GM21737 (cell line): Measurements from ENCODE around the gene GBP7.
"Not testable (repeated sequence)": the region's sequence is repeated elsewhere in the genome, so short reads cannot be mapped to it uniquely, and the experiment has no call there.

Experiments used
- ATAC-seq: cut with Tn5 transposase; IDR thresholded peaks from one replicate; pipeline ENCODE4 v1.9.1; 2021; ENCODE audit warnings: mild to moderate bottlenecking, moderate library complexity; ENCODE audit not compliant: unreplicated experiment

The GBP7 gene, protein sequence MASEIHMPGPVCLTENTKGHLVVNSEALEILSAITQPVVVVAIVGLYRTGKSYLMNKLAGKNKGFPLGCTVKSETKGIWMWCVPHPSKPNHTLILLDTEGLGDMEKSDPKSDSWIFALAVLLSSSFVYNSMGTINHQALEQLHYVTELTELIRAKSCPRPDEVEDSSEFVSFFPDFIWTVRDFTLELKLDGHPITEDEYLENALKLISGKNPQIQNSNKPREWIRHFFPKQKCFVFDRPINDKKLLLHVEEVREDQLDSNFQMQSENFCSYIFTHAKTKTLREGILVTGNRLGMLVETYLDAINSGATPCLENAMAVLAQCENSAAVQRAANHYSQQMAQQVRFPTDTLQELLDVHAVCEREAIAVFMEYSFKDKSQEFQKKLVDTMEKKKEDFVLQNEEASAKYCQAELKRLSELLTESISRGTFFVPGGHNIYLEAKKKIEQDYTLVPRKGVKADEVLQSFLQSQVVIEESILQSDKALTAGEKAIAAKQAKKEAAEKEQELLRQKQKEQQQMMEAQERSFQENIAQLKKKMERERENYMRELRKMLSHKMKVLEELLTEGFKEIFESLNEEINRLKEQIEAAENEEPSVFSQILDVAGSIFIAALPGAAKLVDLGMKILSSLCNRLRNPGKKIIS

DNA sequence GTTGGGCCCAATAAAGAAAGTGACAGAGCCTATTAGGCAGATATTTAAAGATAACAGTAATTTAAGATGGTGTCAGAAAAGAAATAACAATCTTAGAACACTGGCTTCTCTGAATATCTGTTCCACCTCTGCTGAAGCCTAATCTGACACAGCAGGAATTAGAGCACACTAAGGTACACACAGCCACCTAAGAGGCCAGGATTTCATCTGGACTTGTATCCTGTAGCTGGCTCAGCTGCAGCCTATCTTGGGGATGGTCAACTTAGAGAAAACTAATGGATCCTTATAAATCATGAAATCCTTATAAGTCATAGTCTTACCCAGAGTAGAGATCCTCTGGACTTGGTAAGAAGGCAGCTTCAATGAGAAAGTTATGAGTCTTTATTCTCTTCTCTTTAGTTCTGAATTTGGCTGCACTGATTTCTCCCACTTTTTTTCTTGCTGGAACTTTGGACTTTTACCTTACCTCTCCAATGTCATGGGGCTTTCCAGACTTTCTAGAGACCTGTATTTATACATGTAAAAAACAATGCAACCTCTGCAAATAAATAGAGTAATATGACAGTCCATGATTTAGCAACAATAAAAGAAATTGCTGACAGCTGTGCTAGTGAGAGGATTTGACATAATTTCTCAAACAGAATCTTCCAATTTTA lies at the start of gene GBP7:
Gene GBP7, minus strand, starts transcription at position 403 of the 656 bp plus-strand sequence. CDS start 4,068 bp downstream, outside the sequence.
- ATAC-seq = no peak

- ATAC-seq = no peak
Observed at GRCh38 chr1:89221341-89221740, 45.5 kb upstream of the GBP7 start.

- ATAC-seq = not testable (repeated sequence)
Observed at GRCh38 chr1:89219851-89220250, 44.0 kb upstream of the GBP7 start.

- not testable (repeated sequence) for ATAC-seq
Observed at GRCh38 chr1:89218941-89219340, 43.1 kb upstream of the GBP7 start.

DNA sequence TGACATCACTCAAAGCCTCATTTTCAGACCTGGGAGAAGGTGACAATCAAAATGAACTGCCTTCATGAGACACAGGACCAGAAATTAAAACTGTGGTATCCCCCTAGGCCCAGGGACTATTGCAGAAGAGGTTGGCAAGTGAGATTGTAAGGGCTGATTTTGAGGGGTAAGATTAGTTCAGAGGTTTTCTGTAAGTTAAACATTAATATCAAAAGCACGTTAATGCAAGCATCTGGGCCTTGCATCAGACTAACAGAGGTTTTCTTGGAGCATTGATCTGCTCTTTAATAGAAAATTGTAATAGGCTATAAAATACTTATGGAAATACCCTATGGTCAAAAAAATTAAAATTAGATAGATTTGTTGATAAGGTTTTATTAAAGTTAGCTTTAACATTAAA lies 37.5 kb upstream of the GBP7 start:
- no peak for ATAC-seq

- ATAC-seq = no peak
Observed at GRCh38 chr1:89211035-89211634, 35.3 kb upstream of the GBP7 start.

DNA sequence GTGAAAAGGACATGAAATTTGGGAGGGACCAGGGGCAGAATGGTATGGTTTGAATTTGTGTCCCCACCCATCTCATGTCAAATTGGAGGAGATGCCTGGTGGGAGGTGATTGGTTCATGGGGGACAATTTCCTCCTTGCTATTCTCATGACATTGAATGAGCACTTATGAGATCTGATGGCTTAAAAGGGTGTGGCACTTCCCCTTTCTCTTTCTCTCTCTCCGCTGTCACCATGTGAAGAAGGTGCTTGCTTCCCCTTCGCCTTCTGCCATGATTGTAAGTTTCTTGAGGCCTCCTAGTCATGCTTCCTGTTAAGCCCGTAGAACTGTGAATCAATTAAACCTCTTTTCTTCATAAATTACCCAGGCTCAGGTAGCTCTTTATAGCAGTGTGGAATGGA lies 30.6 kb upstream of the GBP7 start:
- ATAC-seq = no peak

GRCh38 chr1:89203166-89203565 lies 27.4 kb upstream of the GBP7 start:
- ATAC-seq = no peak

DNA sequence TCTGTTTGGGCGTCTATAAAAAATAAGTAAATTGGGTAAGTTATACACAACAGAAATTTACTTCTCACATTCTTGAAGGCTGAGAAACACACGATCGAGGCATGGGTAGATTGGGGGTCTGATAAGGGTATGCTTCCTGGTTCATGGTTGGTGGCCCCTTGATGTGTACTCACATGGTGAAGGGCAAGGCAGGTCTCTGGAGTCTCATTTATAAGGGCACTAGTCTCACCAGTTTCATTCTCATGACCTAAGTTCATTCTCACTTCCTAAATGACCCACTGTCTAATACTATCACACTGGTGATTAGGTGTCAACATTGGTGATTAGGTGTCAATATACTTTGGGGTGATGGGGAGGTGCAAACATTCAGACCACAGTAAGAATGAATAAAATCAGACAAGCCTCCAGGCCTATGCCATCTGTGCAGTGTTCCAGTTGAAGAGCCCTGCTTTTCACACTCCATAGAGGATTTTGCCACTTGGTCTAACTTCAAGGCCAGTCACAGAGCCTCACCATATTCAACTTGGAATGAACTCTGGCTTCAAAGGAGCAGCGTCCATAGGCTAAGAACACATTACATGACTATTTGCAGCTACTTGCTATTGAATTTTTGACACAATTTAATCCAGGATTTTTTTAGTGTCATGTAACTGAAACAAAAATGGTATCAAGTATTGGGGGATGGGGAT lies 25.4 kb upstream of the GBP7 start:
- peak; percentile 70 for ATAC-seq

DNA sequence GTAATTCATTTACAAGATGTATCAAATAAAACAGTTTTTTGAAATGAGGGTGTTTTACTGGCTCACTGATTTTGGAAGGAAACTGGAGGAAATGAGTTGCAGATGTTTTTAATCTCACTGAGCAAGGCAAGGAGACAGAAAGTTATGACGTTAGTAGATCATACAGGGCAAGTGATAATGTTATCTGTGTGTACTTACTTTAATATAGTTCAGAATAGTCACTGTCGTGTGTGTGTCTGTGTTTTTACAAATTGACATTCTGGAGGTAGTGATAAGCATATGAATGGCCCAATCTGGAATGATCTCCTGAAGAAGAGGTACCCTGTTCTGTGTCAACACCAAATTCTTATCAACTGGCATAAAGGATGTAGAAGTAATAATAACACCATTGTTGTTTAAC lies 24.9 kb upstream of the GBP7 start:
- ATAC-seq = no peak

GRCh38 chr1:89199525-89200031 lies 23.8 kb upstream of the GBP7 start:
- no peak for ATAC-seq

GRCh38 chr1:89198491-89199072 lies 22.8 kb upstream of the GBP7 start, which contains the start of gene GBP4:
Gene GBP4 (minus strand): TSS chr1:89198942. CDS start chr1:89198834, 108 bp downstream.
- ATAC-seq = peak; percentile 39

DNA sequence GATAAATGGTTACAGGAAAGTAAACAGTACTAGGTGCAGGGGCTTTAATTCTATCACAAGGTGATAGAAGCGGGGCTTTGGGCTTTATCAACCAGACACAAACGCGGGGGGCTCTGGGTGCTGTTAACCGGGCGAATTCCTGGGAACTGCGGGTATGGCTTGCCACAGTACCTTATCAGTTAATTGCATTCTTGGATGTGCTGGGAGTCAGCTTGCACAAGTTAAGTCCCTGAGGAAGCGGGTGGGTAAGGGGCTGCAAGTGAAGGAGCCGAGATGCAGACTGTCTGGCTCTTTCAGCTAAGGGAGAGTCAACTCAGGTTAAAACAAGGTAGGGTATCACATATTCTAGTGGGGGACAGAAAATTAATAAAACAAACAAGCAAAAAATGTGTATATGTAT lies 22.3 kb upstream of the GBP7 start:
- no peak for ATAC-seq

- ATAC-seq = no peak
Observed at GRCh38 chr1:89195476-89195875, 19.7 kb upstream of the GBP7 start.

DNA sequence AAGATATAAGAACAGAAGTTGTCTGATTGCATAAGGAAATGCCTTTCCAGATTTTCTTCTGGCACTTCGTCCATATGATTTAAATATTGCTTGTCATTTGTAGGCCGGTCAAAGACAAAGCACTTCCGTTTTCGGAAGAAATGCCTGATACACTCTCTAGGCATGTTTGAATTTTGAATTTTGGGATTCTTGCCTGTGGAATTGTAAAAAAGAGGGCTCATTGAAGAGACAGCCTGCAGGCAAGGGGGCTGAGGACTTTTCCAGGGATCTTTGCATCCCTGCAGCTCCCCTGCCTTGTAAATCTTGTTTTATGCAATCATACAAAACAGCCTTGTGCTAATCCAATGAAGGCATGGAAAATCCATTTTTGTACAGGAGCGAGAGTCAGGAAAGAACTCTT lies 15.5 kb upstream of the GBP7 start:
- ATAC-seq = no peak

GRCh38 chr1:89190017-89190416 lies 14.2 kb upstream of the GBP7 start:
- no peak for ATAC-seq

- ATAC-seq = no peak
Observed at GRCh38 chr1:89179343-89179742, 3.5 kb upstream of the GBP7 start.

GRCh38 chr1:89176971-89177370 lies 1.2 kb upstream of the GBP7 start:
- ATAC-seq = no peak

- no peak for ATAC-seq
Observed at GRCh38 chr1:89174491-89174890, 1.3 kb downstream of the GBP7 start.

GRCh38 chr1:89172468-89173143 lies 3.2 kb downstream of the GBP7 start:
- no peak for ATAC-seq
